ENCODE measurements around the gene BEST1.

BEST1 gene

GRCh38 chr11:61903845-61904244 lies 46.3 kb upstream of the BEST1 start:
- no peak overlapping the region for H3K9ac ChIP-seq (ENCODE audit: low read depth, low read length)
- no peaks in the 10 kb centered on the region for H3K36me3 ChIP-seq (ENCODE audit: insufficient read depth, low read length)
- H3K9me3 ChIP-seq (ENCODE audit: insufficient read depth, low read length, severe bottlenecking), result no peaks in the 10 kb centered on the region
- no peaks in the 10 kb centered on the region for H3K79me2 ChIP-seq (ENCODE audit: insufficient read depth, low read length)
- ATAC-seq (ENCODE audit: insufficient read depth, low read depth), result no peak
- no peak overlapping the region for H2AFZ ChIP-seq (ENCODE audit: low read depth, low read length)
- no peaks in the 10 kb centered on the region for H3K27me3 ChIP-seq (ENCODE audit: insufficient read depth, low read length, poor library complexity)
- 0 out of 2 replicates have a peak, but pooled peaks cover 2% of the 10 kb centered on the region for H4K20me1 ChIP-seq (ENCODE audit: insufficient read depth, low read length)
- TF ChIP-seq EZH2 (IDR thresholded peaks at IDR 0.05; ENCODE audit: borderline replicate concordance, low read depth, low read length, severe bottlenecking) (no peak), CTCF (IDR thresholded peaks at IDR 0.05; ENCODE audit: borderline replicate concordance, extremely low read depth, low read length, poor library complexity, severe bottlenecking) (no peak)
- peaks cover 5% of the 10 kb centered on the region; the same call in 1 of the 2 replicates for H3K4me1 ChIP-seq (ENCODE audit: insufficient read depth, low read length)
- no peak overlapping the region for H3K4me2 ChIP-seq (ENCODE audit: insufficient read depth, low read length)
- H3K4me3 ChIP-seq (ENCODE audit: low read depth in 1 of 2, low read length in 2 of 2), result no peak overlapping the region
- DNase-seq, result no peak
- H3K27ac ChIP-seq (ENCODE audit: low read length), result no peak overlapping the region

- Histone ChIP-seq H3K79me2 (ENCODE audit: insufficient read depth, low read length) (no peaks in the 10 kb centered on the region), H4K20me1 (ENCODE audit: insufficient read depth, low read length) (0 out of 2 replicates have a peak, but pooled peaks cover 2% of the 10 kb centered on the region), H3K27ac (ENCODE audit: low read length) (no peak overlapping the region), H3K4me3 (ENCODE audit: low read depth in 1 of 2, low read length in 2 of 2) (no peak overlapping the region), H3K9ac (ENCODE audit: low read depth, low read length) (no peak overlapping the region), H3K9me3 (ENCODE audit: insufficient read depth, low read length, severe bottlenecking) (no peaks in the 10 kb centered on the region), H3K27me3 (ENCODE audit: insufficient read depth, low read length, poor library complexity) (no peaks in the 10 kb centered on the region), H3K4me1 (ENCODE audit: insufficient read depth, low read length) (no peaks in the 10 kb centered on the region), H3K4me2 (ENCODE audit: insufficient read depth, low read length) (no peak overlapping the region), H2AFZ (ENCODE audit: low read depth, low read length) (no peak overlapping the region), H3K36me3 (ENCODE audit: insufficient read depth, low read length) (no peaks in the 10 kb centered on the region)
- TF ChIP-seq EZH2 (IDR thresholded peaks at IDR 0.05; ENCODE audit: borderline replicate concordance, low read depth, low read length, severe bottlenecking), result no peak
- ATAC-seq (ENCODE audit: insufficient read depth, low read depth) (no peak), DNase-seq (no peak)
Observed at GRCh38 chr11:61904539-61905048, 45.6 kb upstream of the BEST1 start.

GRCh38 chr11:61905067-61905696 lies 45.0 kb upstream of the BEST1 start:
- no peaks in the 10 kb centered on the region for H3K27me3 ChIP-seq (ENCODE audit: insufficient read depth, low read length, poor library complexity)
- H3K4me2 ChIP-seq (ENCODE audit: insufficient read depth, low read length), result no peak overlapping the region
- no peaks in the 10 kb centered on the region for H3K79me2 ChIP-seq (ENCODE audit: insufficient read depth, low read length)
- no peak overlapping the region for H3K9ac ChIP-seq (ENCODE audit: low read depth, low read length)
- H3K4me3 ChIP-seq (ENCODE audit: low read depth in 1 of 2, low read length in 2 of 2), result no peak overlapping the region
- no peaks in the 10 kb centered on the region for H3K4me1 ChIP-seq (ENCODE audit: insufficient read depth, low read length)
- H3K27ac ChIP-seq (ENCODE audit: low read length), result no peak overlapping the region
- H4K20me1 ChIP-seq (ENCODE audit: insufficient read depth, low read length), result 0 out of 2 replicates have a peak, but pooled peaks cover 2% of the 10 kb centered on the region
- DNase-seq (no peak), ATAC-seq (ENCODE audit: insufficient read depth, low read depth) (no peak)
- H2AFZ ChIP-seq (ENCODE audit: low read depth, low read length), result no peak overlapping the region
- TF ChIP-seq CTCF (IDR thresholded peaks at IDR 0.05; ENCODE audit: borderline replicate concordance, extremely low read depth, low read length, poor library complexity, severe bottlenecking) (no peak), EZH2 (IDR thresholded peaks at IDR 0.05; ENCODE audit: borderline replicate concordance, low read depth, low read length, severe bottlenecking) (no peak)
- no peaks in the 10 kb centered on the region for H3K36me3 ChIP-seq (ENCODE audit: insufficient read depth, low read length)
- no peaks in the 10 kb centered on the region for H3K9me3 ChIP-seq (ENCODE audit: insufficient read depth, low read length, severe bottlenecking)

- H3K4me2 ChIP-seq (ENCODE audit: insufficient read depth, low read length), result no peak overlapping the region
- no peak overlapping the region for H2AFZ ChIP-seq (ENCODE audit: low read depth, low read length)
- no peak overlapping the region for H3K27ac ChIP-seq (ENCODE audit: low read length)
- no peaks in the 10 kb centered on the region for H3K79me2 ChIP-seq (ENCODE audit: insufficient read depth, low read length)
- TF ChIP-seq CTCF (IDR thresholded peaks at IDR 0.05; ENCODE audit: borderline replicate concordance, extremely low read depth, low read length, poor library complexity, severe bottlenecking) (no peak), EZH2 (IDR thresholded peaks at IDR 0.05; ENCODE audit: borderline replicate concordance, low read depth, low read length, severe bottlenecking) (no peak)
- no peaks in the 10 kb centered on the region for H3K36me3 ChIP-seq (ENCODE audit: insufficient read depth, low read length)
- H3K9ac ChIP-seq (ENCODE audit: low read depth, low read length), result no peak overlapping the region
- H4K20me1 ChIP-seq (ENCODE audit: insufficient read depth, low read length), result 0 out of 2 replicates have a peak, but pooled peaks cover 2% of the 10 kb centered on the region
- H3K9me3 ChIP-seq (ENCODE audit: insufficient read depth, low read length, severe bottlenecking), result no peaks in the 10 kb centered on the region
- no peak for DNase-seq
- H3K4me1 ChIP-seq (ENCODE audit: insufficient read depth, low read length), result no peaks in the 10 kb centered on the region
- no peak for ATAC-seq (ENCODE audit: insufficient read depth, low read depth)
- no peak overlapping the region for H3K4me3 ChIP-seq (ENCODE audit: low read depth in 1 of 2, low read length in 2 of 2)
- no peaks in the 10 kb centered on the region for H3K27me3 ChIP-seq (ENCODE audit: insufficient read depth, low read length, poor library complexity)
Observed at GRCh38 chr11:61905801-61906521, 44.2 kb upstream of the BEST1 start.

Measured in DND-41 (cell line).